Kidney (tissue), 14 donors: ENCODE measurements around the gene APOA4. TPM values are rescaled to one million over a fixed set of nuclear protein-coding genes. Genes with fewer than 3 reads are reported as not detected.

Experiments used
- DNase-seq, 5 donors: peaks; one replicate each; pipeline ENCODE4 v3.0.0-alpha.2; 2013 to 2020
- FAIRE-seq: peaks from 2 replicates; lab custom pipeline; 2012; peaks lifted over from hg19 to GRCh38; lab: Jason Lieb, UNC
- H3K27ac ChIP-seq, 2 donors: one replicate each; pipeline ENCODE4 v1.7.0; 2013; ENCODE audit warnings: low read depth in 2 of 2, low read length in 2 of 2, inconsistent platforms in 1 of 2
- H3K27me3 ChIP-seq: one replicate; pipeline ENCODE4 v1.7.1; 2013; ENCODE audit warnings: low read length, inconsistent platforms; ENCODE audit not compliant: control insufficient read depth, insufficient read depth
- H3K36me3 ChIP-seq, 3 donors: one replicate each; pipeline versions ENCODE4 v1.7.0 to v1.7.1; 2013; ENCODE audit warnings: low read length in 3 of 3, control low read depth in 1 of 3, inconsistent platforms in 1 of 3; ENCODE audit not compliant: insufficient read depth in 3 of 3, control insufficient read depth in 2 of 3
- H3K4me1 ChIP-seq, 3 donors: one replicate each; pipeline versions ENCODE4 v1.7.0 to v1.7.1; 2013; ENCODE audit warnings: low read length in 3 of 3, inconsistent platforms in 1 of 3, low read depth in 1 of 3; ENCODE audit not compliant: control insufficient read depth in 2 of 3, insufficient read depth in 2 of 3
- H3K4me3 ChIP-seq, 3 donors: one replicate each; pipeline versions ENCODE4 v1.7.0 to v1.8.1; 2013; ENCODE audit warnings: low read length in 3 of 3, control low read depth in 1 of 3, inconsistent platforms in 1 of 3
- H3K9ac ChIP-seq, 3 donors: one replicate each; pipeline versions ENCODE4 v1.7.0 to v1.7.1; 2013; ENCODE audit warnings: low read length in 3 of 3, control low read depth in 1 of 3, inconsistent platforms in 1 of 3
- H3K9me3 ChIP-seq, 3 donors: one replicate each; pipeline versions ENCODE4 v1.7.0 to v1.7.1; 2013; ENCODE audit warnings: low read length in 3 of 3, control low read depth in 1 of 3, inconsistent platforms in 1 of 3; ENCODE audit not compliant: control insufficient read depth in 2 of 3, insufficient read depth in 1 of 3
- CTCF ChIP-seq: IDR thresholded peaks from 3 replicates; pipeline ENCODE4 v1.5.1; 2012; ENCODE audit warnings: mild to moderate bottlenecking, moderate library complexity, borderline replicate concordance; ENCODE audit not compliant: insufficient read depth; ENCODE audit errors: extremely low read depth
- intact Hi-C: fragments of 100-400 bp; cut with DNase I; formaldehyde crosslinking; loops from one replicate; pipeline ENCODE4 v1.11.1; 2022
- polyA plus RNA-seq: library from polyadenylated mRNA; stranded (reverse); fragments of 350-450 nt; fragmentation: Illumina TruSeq; extraction: RNeasy Lipid Tissue Mini Kit (QIAGEN cat#74804); gene quantifications from one replicate; pipeline ENCODE4 v1.2.3, GENCODE V29; 2014; ENCODE audit warnings: low read depth, low replicate concordance; ENCODE audit not compliant: insufficient read depth
- total RNA-seq: library from RNA; stranded (reverse); fragmentation: NEBNext Ultra II Directional; extraction: Animal tissue kit (Norgen Biotek cat#: 25700); gene quantifications from one replicate; pipeline ENCODE4 v1.2.1, GENCODE V29; 2021
- donor health status: control.
- donor health status: control.
- donor health status: control.
- donor health status: control.
- donor health status: control.
- donor health status: DM: yes; HTN: yes; CAD: no.
- donor health status: Normal renal cell carcinoma (clear cell type).

The APOA4 gene
- total and polyA plus RNA-seq, 2 donors from 2014 or later: 0.80 TPM; not detected in 1

- no peak for FAIRE-seq
- Histone ChIP-seq H3K27ac (peak overlapping the region in 1 of 2 donors; percentile 28), H3K4me3 (peak overlapping the region; percentile 65 to 94 (median 92)), H3K4me1 (peaks cover 0 to 17% (median 16%) of the 10 kb centered on the region in 3 donors), H3K9ac (peak overlapping the region in 2 of 3 donors; percentile 83), H3K27me3 (no peaks in the 10 kb centered on the region), H3K9me3 (no peaks in the 10 kb centered on the region), H3K36me3 (peaks cover 5 to 25% (median 18%) of the 10 kb centered on the region in 3 donors)
- intact Hi-C loops: no loop called here
- no peak for DNase-seq
- TF ChIP-seq CTCF: no peak
These were observed 34.6 kb downstream of the APOA4 start for GRCh38 chr11:116788534-116788933.

DNA sequence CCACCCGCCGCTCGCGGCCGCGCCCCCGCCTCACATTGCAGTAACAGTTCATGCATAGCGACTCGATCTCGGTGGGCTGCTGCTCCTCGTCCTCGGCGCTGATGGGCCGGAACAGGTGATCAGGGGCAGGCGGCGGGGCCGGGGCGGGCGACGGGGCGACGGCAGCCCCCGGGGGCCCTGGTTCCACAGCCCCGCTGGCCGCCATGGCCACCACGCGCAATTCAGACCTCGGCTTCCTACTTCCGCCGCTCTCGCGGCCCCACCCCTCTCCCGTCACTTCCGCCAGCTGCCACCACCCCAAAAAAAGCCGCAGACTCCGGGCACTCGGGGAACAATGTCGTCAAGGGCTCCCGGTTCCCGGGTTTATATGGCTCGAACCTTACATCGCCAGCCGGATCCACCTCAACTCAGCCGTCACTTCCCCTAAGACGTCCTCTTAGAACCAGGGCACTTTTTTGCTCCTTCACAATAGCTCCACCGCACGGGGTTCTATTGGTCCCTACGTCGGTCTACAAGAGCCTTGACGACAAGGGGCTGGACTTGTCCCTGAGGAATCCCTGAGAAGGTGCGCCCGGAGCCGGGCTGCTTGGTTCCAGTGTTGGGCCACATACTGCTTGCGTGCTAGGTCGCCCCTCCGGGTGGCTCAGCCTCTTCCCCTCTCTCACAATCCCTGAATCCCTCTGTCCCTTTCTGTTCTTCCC, 35.2 kb downstream of the APOA4 start, which contains the start of gene ZPR1:
Gene ZPR1, minus strand, starts transcription at position 238 of the 701 bp plus-strand sequence. Its CDS starts 33 bp downstream, at position 205.
- H3K4me1 ChIP-seq: peaks cover 0 to 17% (median 16%) of the 10 kb centered on the region in 3 donors
- no peaks in the 10 kb centered on the region for H3K27me3 ChIP-seq
- no peak for TF ChIP-seq CTCF
- H3K36me3 ChIP-seq: peaks cover 5 to 31% (median 24%) of the 10 kb centered on the region in 3 donors
- H3K9ac ChIP-seq: peak within 1 kb of the TSS; percentile 59 to 83 (median 83)
- FAIRE-seq (no peak), DNase-seq (peak; percentile 84 to 93 (median 88))
- no peaks in the 10 kb centered on the region for H3K9me3 ChIP-seq
- H3K4me3 ChIP-seq: peak within 1 kb of the TSS; percentile 88 to 94 (median 92)
- intact Hi-C loops: no loop called here
- H3K27ac ChIP-seq: peak within 1 kb of the TSS; percentile 28 to 64

DNA sequence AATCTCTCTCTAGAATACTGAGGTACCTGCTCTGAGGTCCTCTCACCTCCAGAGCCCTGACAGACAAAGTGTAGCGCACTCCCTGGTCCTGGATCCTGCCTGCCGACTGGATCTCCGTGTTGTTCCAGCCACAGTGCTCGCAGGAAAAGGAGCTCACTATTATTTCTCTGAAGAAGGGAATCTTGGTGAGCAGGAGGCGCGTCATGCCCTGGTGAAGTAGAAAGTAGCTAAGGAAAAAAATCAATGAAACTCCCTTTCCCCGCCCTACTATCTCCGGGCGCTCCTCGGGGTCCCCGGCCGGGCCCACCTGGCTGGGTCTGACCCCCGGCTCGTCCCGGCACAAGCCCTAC, 35.7 kb downstream of the APOA4 start:
- Histone ChIP-seq H3K27me3 (no peaks in the 10 kb centered on the region), H3K4me1 (peaks cover 0 to 17% (median 16%) of the 10 kb centered on the region in 3 donors), H3K36me3 (peaks cover 5 to 33% (median 27%) of the 10 kb centered on the region in 3 donors), H3K9ac (peak overlapping the region; percentile 59 to 83 (median 73)), H3K4me3 (peak overlapping the region; percentile 88 to 94 (median 92)), H3K27ac (peak overlapping the region; percentile 28 to 64), H3K9me3 (no peaks in the 10 kb centered on the region)
- no peak for FAIRE-seq
- no peak for TF ChIP-seq CTCF
- intact Hi-C loops: no loop called here
- DNase-seq: no peak
